IPS-NIHi7 (cell line): ENCODE results near the gene LRRIQ1.
"Not testable (repeated sequence)": the region's sequence is repeated elsewhere in the genome, so short reads cannot be mapped to it uniquely, and the experiment has no call there.

Source experiments
- DNase-seq: peaks from one replicate; pipeline ENCODE4 v3.0.0; 2012; ENCODE audit warnings: mixed read lengths; ENCODE audit errors: extremely low spot score

Gene LRRIQ1

GRCh38 chr12:85186236-85186635, 150.1 kb downstream of the LRRIQ1 start:
- DNase-seq = no peak

- DNase-seq = no peak
Measured at GRCh38 chr12:85188619-85189018, 152.5 kb downstream of the LRRIQ1 start.

- DNase-seq = no peak
Measured at GRCh38 chr12:85190728-85191127, 154.6 kb downstream of the LRRIQ1 start.

- DNase-seq = not testable (repeated sequence)
Measured at GRCh38 chr12:85203809-85204208, 167.7 kb downstream of the LRRIQ1 start.

GRCh38 chr12:85206543-85206942, 170.4 kb downstream of the LRRIQ1 start:
- DNase-seq = no peak

GRCh38 chr12:85224339-85224738, 188.2 kb downstream of the LRRIQ1 start:
- not testable (repeated sequence) for DNase-seq

- no peak for DNase-seq
Measured at GRCh38 chr12:85225501-85225900, 189.3 kb downstream of the LRRIQ1 start.

- DNase-seq = no peak
Measured at GRCh38 chr12:85237327-85237726, 201.2 kb downstream of the LRRIQ1 start.

GRCh38 chr12:85244561-85244960, 208.4 kb downstream of the LRRIQ1 start:
- DNase-seq = no peak

- no peak for DNase-seq
Measured at GRCh38 chr12:85253853-85254252, 217.7 kb downstream of the LRRIQ1 start.

- no peak for DNase-seq
Measured at GRCh38 chr12:85257671-85258070, 221.5 kb downstream of the LRRIQ1 start.

- DNase-seq = no peak
Measured at GRCh38 chr12:85260447-85260846, 224.3 kb downstream of the LRRIQ1 start.

- no peak for DNase-seq
Measured at GRCh38 chr12:85260896-85261295, 224.7 kb downstream of the LRRIQ1 start.

GRCh38 chr12:85266356-85266755, 230.2 kb downstream of the LRRIQ1 start:
- no peak for DNase-seq

GRCh38 chr12:85273381-85274314, 237.5 kb downstream of the LRRIQ1 start:
- peak; percentile 30 for DNase-seq

- DNase-seq = no peak
Measured at GRCh38 chr12:85274315-85274651, 238.1 kb downstream of the LRRIQ1 start.

- DNase-seq = no peak
Measured at GRCh38 chr12:85275374-85275773, 239.2 kb downstream of the LRRIQ1 start.

GRCh38 chr12:85277191-85277590, 241.0 kb downstream of the LRRIQ1 start:
- no peak for DNase-seq

- DNase-seq = peak; percentile 22
Measured at GRCh38 chr12:85277900-85278597, 241.9 kb downstream of the LRRIQ1 start.

GRCh38 chr12:85278598-85279448, 242.7 kb downstream of the LRRIQ1 start:
- DNase-seq = peak; percentile 16

GRCh38 chr12:85279449-85280164, 243.5 kb downstream of the LRRIQ1 start:
- DNase-seq = peak; percentile 16
